ENCODE data around the gene DES. TPM values are rescaled to one million over a fixed set of nuclear protein-coding genes. Genes with fewer than 3 reads are reported as not detected.

The DES gene
- total RNA-seq, 1 donor from 2014 or later = 3,588 TPM

- H3K36me3 ChIP-seq (ENCODE audit: control insufficient read depth in 3 of 3, insufficient read depth in 3 of 3, low read length in 3 of 3) = peaks cover 15 to 24% (median 23%) of the 10 kb centered on the region in 3 donors
- H3K4me1 ChIP-seq (ENCODE audit: control insufficient read depth in 3 of 3, insufficient read depth in 3 of 3, low read length in 3 of 3) = peaks cover 62 to 80% (median 63%) of the 10 kb centered on the region in 3 donors
- peak overlapping the region; percentile 12 to 50 (median 32) for H3K9ac ChIP-seq (ENCODE audit: low read depth in 1 of 3, low read length in 3 of 3)
- peaks cover 0 to 8% (median 7%) of the 10 kb centered on the region in 3 donors for H3K27me3 ChIP-seq (ENCODE audit: control insufficient read depth in 3 of 3, insufficient read depth in 3 of 3, low read length in 3 of 3)
- no peaks in the 10 kb centered on the region for H3K9me3 ChIP-seq (ENCODE audit: control insufficient read depth in 3 of 3, low read length in 3 of 3)
- H3K4me3 ChIP-seq (ENCODE audit: low read length in 3 of 3) = peak overlapping the region in 1 of 3 donors; percentile 17
- peak overlapping the region; percentile 51 for H3K27ac ChIP-seq (ENCODE audit: low read depth, low read length)
These were observed 25.0 kb downstream of the DES start for GRCh38 chr2:219443016-219443696.

- Histone ChIP-seq H3K9me3 (ENCODE audit: control insufficient read depth in 3 of 3, low read length in 3 of 3) (no peaks in the 10 kb centered on the region), H3K4me1 (ENCODE audit: control insufficient read depth in 3 of 3, insufficient read depth in 3 of 3, low read length in 3 of 3) (peaks cover 57 to 75% (median 57%) of the 10 kb centered on the region in 3 donors), H3K27ac (ENCODE audit: low read depth, low read length) (peak overlapping the region; percentile 51), H3K9ac (ENCODE audit: low read depth in 1 of 3, low read length in 3 of 3) (peak overlapping the region in 2 of 3 donors; percentile 32 to 50), H3K36me3 (ENCODE audit: control insufficient read depth in 3 of 3, insufficient read depth in 3 of 3, low read length in 3 of 3) (peaks cover 11 to 26% (median 23%) of the 10 kb centered on the region in 3 donors), H3K27me3 (ENCODE audit: control insufficient read depth in 3 of 3, insufficient read depth in 3 of 3, low read length in 3 of 3) (peaks cover 0 to 8% (median 7%) of the 10 kb centered on the region in 3 donors), H3K4me3 (ENCODE audit: low read length in 3 of 3) (no peak overlapping the region)
These were observed 25.5 kb downstream of the DES start for GRCh38 chr2:219443697-219444023.

- Histone ChIP-seq H3K36me3 (ENCODE audit: control insufficient read depth in 3 of 3, insufficient read depth in 3 of 3, low read length in 3 of 3) (peaks cover 17 to 34% (median 29%) of the 10 kb centered on the region in 3 donors), H3K27me3 (ENCODE audit: control insufficient read depth in 3 of 3, insufficient read depth in 3 of 3, low read length in 3 of 3) (peaks cover 0 to 8% (median 7%) of the 10 kb centered on the region in 3 donors), H3K9me3 (ENCODE audit: control insufficient read depth in 3 of 3, low read length in 3 of 3) (no peaks in the 10 kb centered on the region), H3K9ac (ENCODE audit: low read depth in 1 of 3, low read length in 3 of 3) (peak overlapping the region in 1 of 3 donors; percentile 50), H3K4me1 (ENCODE audit: control insufficient read depth in 3 of 3, insufficient read depth in 3 of 3, low read length in 3 of 3) (peaks cover 48 to 70% (median 53%) of the 10 kb centered on the region in 3 donors), H3K4me3 (ENCODE audit: low read length in 3 of 3) (no peak overlapping the region), H3K27ac (ENCODE audit: low read depth, low read length) (peak overlapping the region; percentile 51)
These were observed 26.5 kb downstream of the DES start for GRCh38 chr2:219444566-219445091.

DNA sequence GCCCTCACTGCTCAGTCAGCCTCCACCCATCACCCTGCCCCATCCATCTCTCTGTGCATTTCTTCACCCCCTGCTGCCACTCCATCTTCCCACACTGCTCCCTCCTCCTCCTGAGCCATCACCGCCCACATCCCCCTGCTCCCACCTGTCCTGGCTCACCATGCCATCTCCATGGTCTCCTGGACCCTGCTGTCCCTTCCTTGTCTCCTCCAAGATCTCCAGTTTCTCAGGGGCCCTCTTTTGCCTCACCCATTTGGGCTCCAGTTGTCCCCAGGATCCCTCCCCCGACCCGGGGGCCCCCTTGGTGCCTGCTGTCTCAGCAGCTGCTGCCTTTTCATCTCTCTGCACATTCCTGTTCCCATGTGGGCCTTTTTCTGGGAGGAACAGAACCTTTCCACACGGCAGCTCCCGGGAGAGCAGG, 27.1 kb downstream of the DES start:
- peaks cover 44 to 70% (median 53%) of the 10 kb centered on the region in 3 donors for H3K4me1 ChIP-seq (ENCODE audit: control insufficient read depth in 3 of 3, insufficient read depth in 3 of 3, low read length in 3 of 3)
- H3K9me3 ChIP-seq (ENCODE audit: control insufficient read depth in 3 of 3, low read length in 3 of 3) = no peaks in the 10 kb centered on the region
- H3K9ac ChIP-seq (ENCODE audit: low read depth in 1 of 3, low read length in 3 of 3) = peak overlapping the region in 1 of 3 donors; percentile 50
- peaks cover 0 to 8% (median 7%) of the 10 kb centered on the region in 3 donors for H3K27me3 ChIP-seq (ENCODE audit: control insufficient read depth in 3 of 3, insufficient read depth in 3 of 3, low read length in 3 of 3)
- H3K27ac ChIP-seq (ENCODE audit: low read depth, low read length) = no peak overlapping the region
- H3K4me3 ChIP-seq (ENCODE audit: low read length in 3 of 3) = no peak overlapping the region
- peaks cover 19 to 37% (median 35%) of the 10 kb centered on the region in 3 donors for H3K36me3 ChIP-seq (ENCODE audit: control insufficient read depth in 3 of 3, insufficient read depth in 3 of 3, low read length in 3 of 3)

GRCh38 chr2:219446101-219446504, 27.9 kb downstream of the DES start:
- peaks cover 0 to 8% (median 7%) of the 10 kb centered on the region in 3 donors for H3K27me3 ChIP-seq (ENCODE audit: control insufficient read depth in 3 of 3, insufficient read depth in 3 of 3, low read length in 3 of 3)
- no peaks in the 10 kb centered on the region for H3K9me3 ChIP-seq (ENCODE audit: control insufficient read depth in 3 of 3, low read length in 3 of 3)
- peak overlapping the region in 2 of 3 donors; percentile 16 to 47 for H3K9ac ChIP-seq (ENCODE audit: low read depth in 1 of 3, low read length in 3 of 3)
- no peak overlapping the region for H3K4me3 ChIP-seq (ENCODE audit: low read length in 3 of 3)
- peak overlapping the region; percentile 30 for H3K27ac ChIP-seq (ENCODE audit: low read depth, low read length)
- peaks cover 28 to 41% (median 40%) of the 10 kb centered on the region in 3 donors for H3K36me3 ChIP-seq (ENCODE audit: control insufficient read depth in 3 of 3, insufficient read depth in 3 of 3, low read length in 3 of 3)
- H3K4me1 ChIP-seq (ENCODE audit: control insufficient read depth in 3 of 3, insufficient read depth in 3 of 3, low read length in 3 of 3) = peaks cover 46 to 70% (median 55%) of the 10 kb centered on the region in 3 donors

- Histone ChIP-seq H3K36me3 (ENCODE audit: control insufficient read depth in 3 of 3, insufficient read depth in 3 of 3, low read length in 3 of 3) (peaks cover 30 to 41% (median 40%) of the 10 kb centered on the region in 3 donors), H3K9me3 (ENCODE audit: control insufficient read depth in 3 of 3, low read length in 3 of 3) (no peaks in the 10 kb centered on the region), H3K4me1 (ENCODE audit: control insufficient read depth in 3 of 3, insufficient read depth in 3 of 3, low read length in 3 of 3) (peaks cover 46 to 70% (median 55%) of the 10 kb centered on the region in 3 donors), H3K4me3 (ENCODE audit: low read length in 3 of 3) (no peak overlapping the region), H3K9ac (ENCODE audit: low read depth in 1 of 3, low read length in 3 of 3) (no peak overlapping the region), H3K27ac (ENCODE audit: low read depth, low read length) (peak overlapping the region; percentile 30), H3K27me3 (ENCODE audit: control insufficient read depth in 3 of 3, insufficient read depth in 3 of 3, low read length in 3 of 3) (peaks cover 0 to 5% (median 3%) of the 10 kb centered on the region in 3 donors)
These were observed 28.5 kb downstream of the DES start for GRCh38 chr2:219446689-219447088.

DNA sequence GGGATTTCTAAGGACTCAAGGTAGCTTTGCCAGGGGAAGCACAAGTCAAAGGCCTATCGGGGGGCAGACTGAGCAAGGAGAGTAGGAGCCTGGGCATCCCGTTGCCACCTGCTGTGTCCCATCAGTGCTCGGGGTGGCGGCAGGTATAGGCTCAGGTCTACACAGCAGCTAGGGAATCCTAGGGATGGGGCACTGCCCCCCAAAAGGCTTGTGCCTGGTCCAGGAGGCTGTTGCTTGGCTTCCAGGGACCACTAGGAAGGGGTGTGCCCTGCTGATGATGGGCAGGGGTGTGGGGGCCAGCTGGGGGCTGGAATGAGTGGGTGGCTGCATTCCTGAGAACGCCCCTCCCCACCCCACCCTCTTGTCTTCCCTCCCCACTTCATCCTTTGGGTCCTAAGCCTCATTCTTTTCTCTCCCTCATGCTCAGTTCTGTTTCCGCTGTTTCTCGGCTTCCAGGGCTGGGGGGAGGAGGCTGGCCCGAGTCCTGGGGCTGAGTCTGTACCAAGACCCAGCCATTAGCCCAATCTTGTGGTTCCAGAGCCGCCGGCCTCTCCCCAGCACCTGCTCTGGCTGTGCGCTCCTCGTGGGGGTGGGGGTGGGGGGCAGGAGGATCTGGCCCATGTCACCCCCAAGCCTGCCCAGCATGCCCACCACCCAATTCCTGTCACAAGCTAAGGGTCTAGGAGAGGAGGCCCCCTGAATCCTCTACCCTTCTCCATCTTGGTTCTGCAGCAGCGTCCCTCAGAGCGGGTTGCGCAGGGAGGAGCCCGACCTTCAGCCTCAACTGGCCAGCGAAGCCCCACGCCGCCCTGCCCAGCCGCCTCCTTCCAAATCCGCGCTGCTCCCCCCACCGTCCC, 29.3 kb downstream of the DES start:
- Histone ChIP-seq H3K4me3 (ENCODE audit: low read length in 3 of 3) (no peak overlapping the region), H3K36me3 (ENCODE audit: control insufficient read depth in 3 of 3, insufficient read depth in 3 of 3, low read length in 3 of 3) (peaks cover 30 to 41% (median 40%) of the 10 kb centered on the region in 3 donors), H3K9me3 (ENCODE audit: control insufficient read depth in 3 of 3, low read length in 3 of 3) (no peaks in the 10 kb centered on the region), H3K9ac (ENCODE audit: low read depth in 1 of 3, low read length in 3 of 3) (no peak overlapping the region), H3K27me3 (ENCODE audit: control insufficient read depth in 3 of 3, insufficient read depth in 3 of 3, low read length in 3 of 3) (peaks cover 0 to 5% (median 5%) of the 10 kb centered on the region in 3 donors), H3K4me1 (ENCODE audit: control insufficient read depth in 3 of 3, insufficient read depth in 3 of 3, low read length in 3 of 3) (peaks cover 54 to 78% (median 62%) of the 10 kb centered on the region in 3 donors), H3K27ac (ENCODE audit: low read depth, low read length) (peak overlapping the region; percentile 23)

GRCh38 chr2:219448099-219448775, 30.1 kb downstream of the DES start:
- Histone ChIP-seq H3K4me1 (ENCODE audit: control insufficient read depth in 3 of 3, insufficient read depth in 3 of 3, low read length in 3 of 3) (peaks cover 54 to 78% (median 63%) of the 10 kb centered on the region in 3 donors), H3K9ac (ENCODE audit: low read depth in 1 of 3, low read length in 3 of 3) (no peak overlapping the region), H3K4me3 (ENCODE audit: low read length in 3 of 3) (no peak overlapping the region), H3K27ac (ENCODE audit: low read depth, low read length) (peak overlapping the region; percentile 23), H3K27me3 (ENCODE audit: control insufficient read depth in 3 of 3, insufficient read depth in 3 of 3, low read length in 3 of 3) (peaks cover 0 to 2% (median 1%) of the 10 kb centered on the region in 3 donors), H3K9me3 (ENCODE audit: control insufficient read depth in 3 of 3, low read length in 3 of 3) (no peaks in the 10 kb centered on the region), H3K36me3 (ENCODE audit: control insufficient read depth in 3 of 3, insufficient read depth in 3 of 3, low read length in 3 of 3) (peaks cover 27 to 39% (median 37%) of the 10 kb centered on the region in 3 donors)

DNA sequence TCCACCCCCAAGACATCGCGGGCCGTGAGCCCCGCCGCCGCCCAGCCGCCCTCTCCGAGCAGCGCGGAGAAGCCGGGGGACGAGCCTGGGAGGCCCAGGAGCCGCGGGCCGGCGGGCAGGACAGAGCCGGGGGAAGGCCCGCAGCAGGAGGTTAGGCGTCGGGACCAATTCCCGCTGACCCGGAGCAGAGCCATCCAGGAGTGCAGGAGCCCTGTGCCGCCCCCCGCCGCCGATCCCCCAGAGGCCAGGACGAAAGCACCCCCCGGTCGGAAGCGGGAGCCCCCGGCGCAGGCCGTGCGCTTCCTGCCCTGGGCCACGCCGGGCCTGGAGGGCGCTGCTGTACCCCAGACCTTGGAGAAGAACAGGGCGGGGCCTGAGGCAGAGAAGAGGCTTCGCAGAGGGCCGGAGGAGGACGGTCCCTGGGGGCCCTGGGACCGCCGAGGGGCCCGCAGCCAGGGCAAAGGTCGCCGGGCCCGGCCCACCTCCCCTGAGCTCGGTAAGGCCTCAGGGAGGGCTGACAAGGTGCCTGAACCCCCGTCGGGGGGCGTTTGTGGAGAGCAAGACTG, 30.7 kb downstream of the DES start:
- Histone ChIP-seq H3K27ac (ENCODE audit: low read depth, low read length) (no peak overlapping the region), H3K4me1 (ENCODE audit: control insufficient read depth in 3 of 3, insufficient read depth in 3 of 3, low read length in 3 of 3) (peaks cover 56 to 78% (median 64%) of the 10 kb centered on the region in 3 donors), H3K4me3 (ENCODE audit: low read length in 3 of 3) (no peak overlapping the region), H3K9ac (ENCODE audit: low read depth in 1 of 3, low read length in 3 of 3) (peak overlapping the region in 1 of 3 donors; percentile 10), H3K36me3 (ENCODE audit: control insufficient read depth in 3 of 3, insufficient read depth in 3 of 3, low read length in 3 of 3) (peaks cover 23 to 34% (median 31%) of the 10 kb centered on the region in 3 donors), H3K27me3 (ENCODE audit: control insufficient read depth in 3 of 3, insufficient read depth in 3 of 3, low read length in 3 of 3) (peaks cover 0 to 2% (median 0%) of the 10 kb centered on the region in 3 donors), H3K9me3 (ENCODE audit: control insufficient read depth in 3 of 3, low read length in 3 of 3) (no peaks in the 10 kb centered on the region)
